GM19324 (cell line): Measurements from ENCODE around the gene C1GALT1C1.
"Not testable (repeated sequence)": the region's sequence is repeated elsewhere in the genome, so short reads cannot be mapped to it uniquely, and the experiment has no call there.

ENCODE experiments used
- ATAC-seq: cut with Tn5 transposase; IDR thresholded peaks from one replicate; pipeline ENCODE4 v1.9.1; 2021; ENCODE audit warnings: mild to moderate bottlenecking, moderate library complexity; ENCODE audit not compliant: unreplicated experiment, low FRiP score

Gene C1GALT1C1

GRCh38 chrX:120629667-120630537, at the start of gene C1GALT1C1:
TSS of gene C1GALT1C1 (minus strand) at chrX:120630054. CDS start at chrX:120627166, 2,888 bp downstream.
- peak; percentile 98 for ATAC-seq

DNA sequence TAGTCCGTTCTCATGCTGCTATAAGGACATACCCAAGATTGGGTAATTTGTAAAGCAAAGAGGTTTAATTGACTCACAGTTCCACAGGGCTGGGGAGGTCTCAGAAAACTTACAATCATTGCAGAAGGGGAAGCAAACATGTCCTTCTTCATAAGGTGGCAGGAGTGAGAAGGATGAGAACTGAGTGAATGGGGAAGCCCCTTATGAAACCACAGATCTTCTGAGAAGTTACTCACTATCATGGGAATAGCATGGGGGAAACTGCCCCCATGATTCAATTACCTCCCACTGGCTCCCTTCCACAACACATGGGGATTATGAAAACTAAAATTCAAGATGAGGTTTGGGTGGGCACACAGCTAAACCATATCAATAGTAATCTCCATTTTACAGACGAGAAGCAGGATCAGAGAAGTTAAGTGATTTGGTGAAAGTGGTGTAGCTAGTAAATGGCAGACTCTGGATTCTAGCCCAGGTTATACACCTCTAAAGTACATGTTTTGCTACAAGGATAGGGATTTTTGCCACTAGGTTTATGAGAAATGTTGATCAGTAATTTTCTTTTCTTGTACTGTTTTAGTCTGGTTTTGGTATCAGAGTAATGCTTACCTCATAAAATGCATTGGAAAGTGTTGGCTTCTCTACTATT, 47.3 kb upstream of the C1GALT1C1 start:
- ATAC-seq = no peak

DNA sequence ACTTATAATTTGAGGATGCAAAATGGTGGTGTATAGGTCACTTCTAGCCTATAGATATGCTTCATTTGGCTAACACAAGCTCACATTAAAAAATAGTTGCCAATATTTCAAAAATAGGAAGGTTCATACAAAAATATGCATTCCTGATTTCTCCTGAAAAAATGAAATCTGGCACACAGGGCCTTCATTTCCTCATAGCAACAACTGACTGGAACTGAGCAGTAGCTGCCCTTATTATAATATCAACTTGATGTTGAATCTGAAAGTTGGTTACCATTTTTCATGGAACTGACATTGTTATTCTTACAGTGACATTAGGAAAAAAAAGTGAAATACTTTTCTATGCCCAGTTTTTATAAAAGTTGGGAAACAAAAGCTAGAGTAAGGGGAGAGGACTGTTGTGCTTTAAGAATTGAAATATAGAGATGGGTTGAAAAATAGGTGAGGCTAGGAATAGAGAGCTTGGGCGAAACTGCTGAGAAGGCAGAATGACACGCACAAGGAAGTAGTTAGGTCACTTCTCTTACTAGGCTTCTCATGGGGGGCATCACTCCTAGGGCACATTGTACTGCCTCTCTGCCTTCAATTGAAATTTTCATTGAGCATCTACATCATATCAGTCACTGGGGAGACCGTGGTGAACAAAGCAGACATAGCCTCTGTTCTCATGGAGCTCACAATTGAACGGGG, 43.1 kb upstream of the C1GALT1C1 start:
- ATAC-seq = no peak

DNA sequence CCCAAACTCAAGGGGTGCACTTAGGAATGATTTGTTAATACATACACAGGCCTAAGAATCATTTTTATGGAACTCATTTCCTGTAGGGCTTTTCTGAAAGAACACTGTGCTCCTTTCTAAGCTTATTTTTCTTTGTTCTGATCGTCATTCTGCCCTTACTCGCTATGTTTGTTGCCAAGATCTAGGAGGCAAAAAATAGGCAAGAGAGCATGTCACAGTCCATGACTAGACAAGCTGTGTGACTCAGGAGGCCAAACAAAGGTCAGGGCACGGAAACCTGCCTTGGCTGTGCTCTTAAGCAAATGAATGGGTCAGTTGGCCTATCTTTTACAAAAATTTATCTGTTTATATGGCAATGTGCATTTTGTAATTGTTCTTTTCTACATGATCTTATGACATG, 42.5 kb upstream of the C1GALT1C1 start:
- ATAC-seq = no peak

GRCh38 chrX:120671963-120672362, 42.1 kb upstream of the C1GALT1C1 start:
- no peak for ATAC-seq

- ATAC-seq = no peak
Measured at GRCh38 chrX:120668357-120668756, 38.5 kb upstream of the C1GALT1C1 start.

GRCh38 chrX:120664535-120664934, 34.7 kb upstream of the C1GALT1C1 start:
- ATAC-seq = not testable (repeated sequence)

- ATAC-seq = no peak
Measured at GRCh38 chrX:120664081-120664480, 34.2 kb upstream of the C1GALT1C1 start.

GRCh38 chrX:120662662-120663061, 32.8 kb upstream of the C1GALT1C1 start:
- ATAC-seq = no peak

DNA sequence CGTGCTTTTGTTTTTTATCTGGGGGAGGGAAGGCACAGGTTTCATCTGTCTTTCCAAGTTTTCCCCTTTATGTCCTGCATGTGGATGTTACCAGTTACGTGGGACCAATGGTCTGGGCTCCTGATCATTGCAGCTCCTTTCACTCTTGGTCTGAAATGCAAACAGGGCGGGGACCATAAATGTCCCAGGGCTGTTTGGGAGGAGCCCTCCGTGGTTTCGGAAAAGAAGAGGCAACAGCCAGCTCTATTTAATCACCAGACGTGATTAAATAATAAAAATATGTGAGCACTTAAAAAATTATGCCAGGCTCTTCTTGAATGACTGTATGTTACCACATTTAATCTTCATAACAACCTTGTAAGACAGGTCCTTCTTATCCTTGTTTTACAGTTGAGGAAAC, 30.8 kb upstream of the C1GALT1C1 start:
- ATAC-seq = no peak

GRCh38 chrX:120653000-120653399, 23.1 kb upstream of the C1GALT1C1 start:
- no peak for ATAC-seq

GRCh38 chrX:120652256-120652655, 22.4 kb upstream of the C1GALT1C1 start:
- not testable (repeated sequence) for ATAC-seq

DNA sequence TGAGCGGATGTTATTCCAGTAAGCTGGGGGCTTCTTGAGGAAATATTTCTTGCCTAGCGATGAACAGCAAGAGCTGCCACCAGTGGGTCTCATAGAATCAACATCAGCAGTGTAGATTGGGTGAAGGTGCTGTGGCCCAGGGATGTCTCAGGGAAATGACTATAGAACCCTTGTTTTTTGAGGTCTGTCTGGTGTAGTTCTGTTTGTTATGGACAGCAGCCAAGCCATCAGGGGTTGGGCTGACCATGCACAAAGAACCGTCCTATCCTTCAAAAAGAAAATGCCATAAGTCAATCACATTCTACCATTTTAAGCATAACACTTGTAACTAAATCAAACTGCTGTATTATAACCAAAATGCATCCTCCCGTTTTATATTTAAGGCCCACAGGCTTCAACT, 17.3 kb upstream of the C1GALT1C1 start:
- no peak for ATAC-seq

GRCh38 chrX:120642871-120643270, 13.0 kb upstream of the C1GALT1C1 start:
- ATAC-seq = no peak

DNA sequence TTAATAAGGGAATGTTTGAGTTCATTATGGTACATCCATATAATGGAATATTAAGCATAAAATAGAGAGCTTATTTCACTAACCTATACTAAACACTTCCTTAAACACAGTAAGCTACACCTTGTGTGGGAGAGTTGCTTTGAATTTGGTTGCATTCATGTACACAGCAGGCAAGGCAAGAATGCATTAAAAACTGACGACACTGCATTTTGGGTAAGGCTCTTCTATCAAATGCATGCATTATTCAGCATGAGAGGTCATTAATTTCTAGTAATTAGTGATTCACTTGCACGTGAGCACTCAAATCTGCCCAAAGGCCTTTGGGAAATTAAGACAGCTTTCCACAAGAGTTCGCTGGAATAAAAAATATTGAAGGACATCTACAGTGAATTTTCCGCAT, 8.8 kb upstream of the C1GALT1C1 start:
- no peak for ATAC-seq

DNA sequence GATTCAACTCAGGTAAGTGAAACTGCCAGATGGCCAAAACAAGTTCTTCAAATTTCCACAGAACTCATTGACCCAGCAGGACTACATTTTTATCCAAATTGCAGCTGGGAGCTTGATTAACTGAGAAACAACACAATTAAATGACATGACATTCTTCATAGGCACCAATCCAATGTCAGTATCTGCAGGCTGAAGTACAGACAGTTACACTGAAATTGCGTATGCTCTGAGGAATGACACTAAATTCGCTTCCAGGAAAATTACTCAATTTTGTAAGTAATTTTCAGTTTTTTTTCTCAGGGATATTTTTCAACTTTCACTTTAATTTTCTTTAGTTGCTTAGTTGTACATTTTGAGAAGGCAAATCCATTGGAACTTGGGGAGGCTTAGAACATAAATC, 4.5 kb downstream of the C1GALT1C1 start:
- ATAC-seq = no peak

GRCh38 chrX:120617996-120618630, 11.7 kb downstream of the C1GALT1C1 start:
- ATAC-seq = no peak

GRCh38 chrX:120614816-120615215, 15.0 kb downstream of the C1GALT1C1 start:
- ATAC-seq = no peak

GRCh38 chrX:120612086-120612485, 17.8 kb downstream of the C1GALT1C1 start:
- ATAC-seq = no peak

GRCh38 chrX:120604361-120604782, 25.5 kb downstream of the C1GALT1C1 start:
- ATAC-seq = peak; percentile 58
